GM12875 (cell line): ENCODE data around the gene NSUN2.

Experiments
- H3K4me3 ChIP-seq: one replicate; pipeline ENCODE4 v1.5.1; 2011; ENCODE audit warnings: low read depth, low read length, control low read depth
- TF ChIP-seq, protein P1 (sequence below): IDR thresholded peaks from 2 replicates; pipeline ENCODE4 v1.5.1; 2011; ENCODE audit warnings: low read depth, mild to moderate bottlenecking, control low read depth, inconsistent platforms, low read length, moderate library complexity, borderline replicate concordance; ENCODE audit not compliant: insufficient read depth

NSUN2 gene

DNA sequence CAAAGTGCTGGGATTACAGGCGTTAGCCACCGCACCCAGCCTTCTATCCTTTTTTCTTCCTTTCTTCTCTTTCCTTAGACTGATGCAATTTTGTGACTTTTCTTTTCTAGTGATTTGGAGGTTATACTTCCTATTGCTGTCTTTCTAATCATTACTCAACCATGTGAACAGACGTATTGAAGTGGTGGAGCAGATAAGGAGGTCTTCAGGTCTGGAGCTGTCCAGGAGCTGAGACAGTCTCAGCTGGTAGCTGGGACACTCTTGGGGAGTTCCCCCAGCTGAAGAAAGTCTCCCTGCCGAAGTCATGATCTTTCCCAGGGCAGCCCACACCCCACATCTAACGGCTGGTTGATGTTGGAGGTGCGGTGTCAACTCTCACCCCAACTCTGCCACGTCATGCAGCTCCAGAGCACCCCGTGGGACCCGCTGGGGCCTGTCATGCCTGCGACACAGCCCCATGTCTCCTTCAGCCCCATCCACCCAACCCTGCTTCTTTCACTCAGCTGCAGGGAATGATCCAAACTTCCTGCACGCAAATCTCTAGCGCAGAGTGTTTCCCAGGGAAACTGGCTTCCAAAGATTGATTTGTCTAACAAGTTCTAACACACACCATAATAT, 41.1 kb downstream of the NSUN2 start:
- no peak overlapping the region for H3K4me3 ChIP-seq
- TF ChIP-seq, protein P1, sequence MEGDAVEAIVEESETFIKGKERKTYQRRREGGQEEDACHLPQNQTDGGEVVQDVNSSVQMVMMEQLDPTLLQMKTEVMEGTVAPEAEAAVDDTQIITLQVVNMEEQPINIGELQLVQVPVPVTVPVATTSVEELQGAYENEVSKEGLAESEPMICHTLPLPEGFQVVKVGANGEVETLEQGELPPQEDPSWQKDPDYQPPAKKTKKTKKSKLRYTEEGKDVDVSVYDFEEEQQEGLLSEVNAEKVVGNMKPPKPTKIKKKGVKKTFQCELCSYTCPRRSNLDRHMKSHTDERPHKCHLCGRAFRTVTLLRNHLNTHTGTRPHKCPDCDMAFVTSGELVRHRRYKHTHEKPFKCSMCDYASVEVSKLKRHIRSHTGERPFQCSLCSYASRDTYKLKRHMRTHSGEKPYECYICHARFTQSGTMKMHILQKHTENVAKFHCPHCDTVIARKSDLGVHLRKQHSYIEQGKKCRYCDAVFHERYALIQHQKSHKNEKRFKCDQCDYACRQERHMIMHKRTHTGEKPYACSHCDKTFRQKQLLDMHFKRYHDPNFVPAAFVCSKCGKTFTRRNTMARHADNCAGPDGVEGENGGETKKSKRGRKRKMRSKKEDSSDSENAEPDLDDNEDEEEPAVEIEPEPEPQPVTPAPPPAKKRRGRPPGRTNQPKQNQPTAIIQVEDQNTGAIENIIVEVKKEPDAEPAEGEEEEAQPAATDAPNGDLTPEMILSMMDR, result no peak

DNA sequence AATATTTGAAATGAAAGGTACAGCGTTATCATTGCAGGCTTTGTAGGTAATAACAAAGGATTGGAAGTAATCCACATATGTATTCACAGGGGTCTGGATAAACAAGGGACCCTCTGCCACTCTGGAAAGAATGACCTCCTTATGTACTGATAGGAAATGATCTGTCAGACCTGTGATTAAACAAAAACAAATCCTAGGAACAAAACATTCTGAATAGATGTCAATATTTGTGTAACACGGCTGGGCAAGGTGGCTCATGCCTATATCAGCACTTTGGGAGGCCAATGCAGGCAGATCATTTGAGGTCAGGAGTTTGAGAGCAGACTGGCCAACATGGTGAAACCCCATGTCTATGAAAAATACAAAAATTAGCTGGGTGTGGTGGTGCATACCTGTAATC, 42.3 kb downstream of the NSUN2 start:
- H3K4me3 ChIP-seq, result no peak overlapping the region
- TF ChIP-seq, protein P1, result no peak

DNA sequence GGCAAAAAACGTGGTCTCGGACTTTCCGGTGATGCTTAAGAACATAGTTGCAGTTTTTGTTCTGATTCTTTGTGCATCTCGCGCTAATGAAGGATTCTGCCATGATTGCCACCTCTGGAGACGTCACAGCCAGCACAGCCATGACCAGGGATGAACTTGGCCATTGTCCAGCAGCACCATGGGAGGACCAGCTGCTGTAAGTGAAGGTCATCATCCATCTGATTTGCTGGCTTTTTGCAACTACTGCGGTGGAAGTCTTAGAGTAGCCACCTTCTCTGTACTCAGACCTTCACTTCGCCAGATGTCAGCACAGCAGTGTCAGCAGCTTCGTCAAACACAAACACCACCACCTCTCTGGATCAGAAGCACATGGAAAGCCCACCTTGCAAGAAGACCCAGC, 45.7 kb downstream of the NSUN2 start:
- TF ChIP-seq, protein P1, result no peak
- no peak overlapping the region for H3K4me3 ChIP-seq

DNA sequence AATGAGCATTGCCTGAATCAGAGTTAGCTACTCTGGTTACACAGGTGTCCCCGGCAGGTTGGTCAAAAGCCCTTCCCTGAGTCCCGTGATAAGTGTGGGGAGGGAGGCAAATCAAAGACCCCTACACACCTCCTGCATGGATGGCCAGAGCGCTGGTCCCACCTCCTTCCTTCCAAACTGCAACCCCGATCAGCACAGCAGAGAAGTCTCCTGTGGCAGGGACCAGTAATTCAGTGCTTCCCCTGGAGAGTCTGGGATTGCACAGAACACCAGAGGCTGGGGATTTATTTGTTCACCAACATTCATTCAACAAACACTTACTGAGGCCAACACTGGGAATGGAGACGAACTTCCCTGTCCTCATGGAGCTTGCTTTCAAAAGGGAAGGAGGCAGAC, 46.2 kb downstream of the NSUN2 start:
- TF ChIP-seq, protein P1, result no peak

DNA sequence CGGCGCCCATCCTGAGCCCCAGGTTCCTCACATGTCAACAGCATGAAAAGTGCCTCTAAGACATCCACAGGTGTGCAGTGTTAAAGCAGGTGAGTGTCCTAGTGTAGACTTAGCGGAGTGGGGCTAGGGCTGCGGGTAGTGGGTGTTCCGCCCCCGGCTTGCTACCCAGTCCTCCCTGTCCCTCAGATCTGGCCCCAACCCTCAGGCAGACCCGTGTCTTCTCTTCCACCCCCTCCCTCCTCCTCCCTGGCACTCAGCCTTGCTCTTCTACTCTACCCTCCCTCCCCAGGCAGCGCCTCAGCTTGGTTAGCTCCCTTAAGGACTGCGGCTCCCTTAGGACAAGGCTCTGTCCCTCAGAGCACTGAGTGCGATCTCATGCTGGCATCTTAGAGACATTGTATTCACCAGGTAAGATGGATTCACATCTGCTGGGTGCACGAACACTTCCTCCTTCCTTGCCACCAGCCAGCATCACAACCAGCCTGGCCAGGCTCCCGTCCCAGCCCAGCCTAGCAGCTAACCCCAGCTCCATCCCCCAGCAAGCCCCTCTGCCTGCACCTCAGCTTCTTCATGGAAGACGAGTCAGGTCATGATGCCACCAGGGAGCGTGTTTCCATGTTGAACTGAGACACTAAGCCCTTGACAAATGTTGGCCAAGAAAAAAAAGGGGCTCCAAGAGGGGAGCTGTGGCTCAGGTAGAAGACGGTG, 46.8 kb downstream of the NSUN2 start:
- TF ChIP-seq, protein P1, result no peak
- H3K4me3 ChIP-seq, result no peak overlapping the region

More for the DNA sequence above, 46.2 kb downstream of the NSUN2 start:
- no peak overlapping the region for H3K4me3 ChIP-seq

DNA sequence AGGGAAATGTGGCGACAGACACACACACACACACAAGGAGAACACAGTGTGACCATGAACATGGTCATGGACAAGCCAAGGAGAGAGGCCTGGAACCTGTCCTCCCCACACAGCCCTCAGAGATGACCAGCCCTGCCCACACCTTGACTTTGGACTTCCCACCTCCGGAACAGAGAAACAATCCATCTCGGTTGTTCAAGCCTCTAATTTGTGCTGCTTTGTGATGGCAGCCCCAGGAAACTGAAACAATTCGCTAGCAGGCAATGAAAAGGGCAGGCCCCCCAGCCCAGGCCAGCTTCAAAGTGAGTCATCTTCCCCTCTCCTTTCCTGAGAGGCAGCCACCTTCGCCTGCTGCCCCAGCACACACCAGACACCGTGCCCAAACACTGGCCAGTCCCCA, 47.7 kb downstream of the NSUN2 start:
- no peak overlapping the region for H3K4me3 ChIP-seq
- TF ChIP-seq, protein P1, result no peak

DNA sequence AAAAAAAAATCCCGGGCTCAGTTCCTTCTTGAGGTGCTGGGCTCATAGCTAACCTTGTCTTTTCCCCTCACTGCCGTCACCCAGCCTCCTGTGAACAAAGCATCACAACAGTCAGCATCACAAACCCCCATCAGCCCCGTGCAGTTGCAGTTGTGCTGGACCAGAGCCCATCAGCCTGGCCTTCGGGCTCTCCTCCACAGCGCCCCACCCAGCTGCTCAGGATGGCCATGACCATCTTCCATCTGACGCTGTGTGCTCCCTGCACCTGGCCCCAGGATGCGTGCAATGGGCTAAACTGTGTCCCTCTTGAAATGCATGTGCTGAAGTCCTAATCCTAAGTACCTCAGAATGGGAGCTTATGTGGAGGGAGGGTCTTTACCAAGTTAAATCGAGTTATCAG, 48.1 kb downstream of the NSUN2 start:
- TF ChIP-seq, protein P1, result no peak
- H3K4me3 ChIP-seq, result no peak overlapping the region
